MCF 10A (cell line): ENCODE data around the gene PPP3R1. TPM values are rescaled to one million over a fixed set of nuclear protein-coding genes. Genes with fewer than 3 reads are reported as not detected.
A peak's percentile ranks its signal among the peaks of the same experiment; 100 is the strongest.

Source experiments
- BruUV-seq: library from RNA; stranded (reverse); fragments of 400-500 nt; replicated peaks from 2 replicates; lab custom pipeline; 2021; lab: Mats Ljungman, UMichigan
- CTCF ChIA-PET: fragments of 300-600 bp; sonication (Branson Sonifier 250); formaldehyde crosslinking; extraction: SDS; loops from one replicate; lab custom pipeline; 2021; ENCODE audit warnings: antibody characterized with exemption, inconsistent platforms; lab: Yijun Ruan, JAX
- POLR2A ChIA-PET: fragments of 300-600, 350-650 bp; sonication (Branson Sonifier 250); formaldehyde crosslinking; extraction: SDS; loops from one replicate; lab custom pipeline; 2020; ENCODE audit warnings: antibody characterized with exemption, inconsistent platforms; lab: Yijun Ruan, JAX
- DNase-seq: peaks from one replicate; pipeline ENCODE4 v3.0.0-alpha.2; 2018; ENCODE audit not compliant: unreplicated experiment
- H3K27ac Mint-ChIP-seq: one replicate; pipeline ENCODE4 v1.8.0; 2022; ENCODE audit warnings: mild to moderate bottlenecking, low read depth, mixed read lengths; ENCODE audit not compliant: unreplicated experiment
- H3K27me3 Mint-ChIP-seq: one replicate; pipeline ENCODE4 v1.8.0; 2022; ENCODE audit warnings: mixed read lengths; ENCODE audit not compliant: insufficient read depth, unreplicated experiment
- H3K36me3 Mint-ChIP-seq: one replicate; pipeline ENCODE4 v1.8.0; 2022; ENCODE audit warnings: mild to moderate bottlenecking, moderate library complexity, mixed read lengths; ENCODE audit not compliant: insufficient read depth, unreplicated experiment
- H3K4me1 Mint-ChIP-seq: one replicate; pipeline ENCODE4 v1.8.0; 2022; ENCODE audit warnings: mixed read lengths; ENCODE audit not compliant: insufficient read depth, unreplicated experiment
- H3K4me3 Mint-ChIP-seq: one replicate; pipeline ENCODE4 v1.8.0; 2022; ENCODE audit warnings: mild to moderate bottlenecking, moderate library complexity, mixed read lengths; ENCODE audit not compliant: unreplicated experiment
- H3K9me3 Mint-ChIP-seq: one replicate; pipeline ENCODE4 v1.8.0; 2022; ENCODE audit warnings: mixed read lengths; ENCODE audit not compliant: unreplicated experiment
- intact Hi-C: fragments of 100-400 bp; cut with micrococcal nuclease; formaldehyde crosslinking; loops from 2 replicates; pipeline ENCODE4 v1.14.1; 2022
- total RNA-seq: library from RNA; stranded (reverse); gene quantifications from 2 replicates; pipeline ENCODE4 v1.2.3, GENCODE V29; 2022
- TF ChIP-seq, protein P1 (sequence below): fragments of 200-600 bp; IDR thresholded peaks from one replicate; pipeline ENCODE4 v1.8.0; 2022; ENCODE audit warnings: antibody characterized with exemption, mild to moderate bottlenecking; ENCODE audit not compliant: unreplicated experiment

Gene PPP3R1
- total RNA-seq, 1 experiment from 2014 or later = 54.6 TPM

DNA sequence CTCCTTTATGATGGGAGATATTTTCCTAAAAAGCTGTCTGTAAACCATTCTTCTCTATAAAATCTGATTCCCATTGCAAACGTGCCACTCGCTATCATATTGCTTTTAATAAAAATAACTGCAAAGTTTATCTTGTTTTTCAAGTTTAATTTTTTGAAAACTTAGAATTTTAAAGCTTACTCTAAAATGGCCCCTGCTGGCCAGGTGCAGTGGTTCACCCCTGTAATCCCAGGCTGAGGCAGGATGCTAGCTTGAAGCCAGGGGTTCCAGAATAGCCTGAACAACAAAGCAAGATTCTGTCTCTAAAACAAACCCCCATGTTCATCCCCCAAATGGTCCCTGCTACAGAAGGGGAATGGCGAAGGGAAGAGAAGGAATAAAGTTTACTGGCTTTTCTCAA, 41.9 kb upstream of the PPP3R1 start:
- TF ChIP-seq, protein P1, sequence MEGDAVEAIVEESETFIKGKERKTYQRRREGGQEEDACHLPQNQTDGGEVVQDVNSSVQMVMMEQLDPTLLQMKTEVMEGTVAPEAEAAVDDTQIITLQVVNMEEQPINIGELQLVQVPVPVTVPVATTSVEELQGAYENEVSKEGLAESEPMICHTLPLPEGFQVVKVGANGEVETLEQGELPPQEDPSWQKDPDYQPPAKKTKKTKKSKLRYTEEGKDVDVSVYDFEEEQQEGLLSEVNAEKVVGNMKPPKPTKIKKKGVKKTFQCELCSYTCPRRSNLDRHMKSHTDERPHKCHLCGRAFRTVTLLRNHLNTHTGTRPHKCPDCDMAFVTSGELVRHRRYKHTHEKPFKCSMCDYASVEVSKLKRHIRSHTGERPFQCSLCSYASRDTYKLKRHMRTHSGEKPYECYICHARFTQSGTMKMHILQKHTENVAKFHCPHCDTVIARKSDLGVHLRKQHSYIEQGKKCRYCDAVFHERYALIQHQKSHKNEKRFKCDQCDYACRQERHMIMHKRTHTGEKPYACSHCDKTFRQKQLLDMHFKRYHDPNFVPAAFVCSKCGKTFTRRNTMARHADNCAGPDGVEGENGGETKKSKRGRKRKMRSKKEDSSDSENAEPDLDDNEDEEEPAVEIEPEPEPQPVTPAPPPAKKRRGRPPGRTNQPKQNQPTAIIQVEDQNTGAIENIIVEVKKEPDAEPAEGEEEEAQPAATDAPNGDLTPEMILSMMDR = no peak
- H3K27ac Mint-ChIP-seq = no peak overlapping the region
- intact Hi-C loops = no loop called here
- no peaks in the 10 kb centered on the region for H3K9me3 Mint-ChIP-seq
- DNase-seq = no peak
- no TSS peak for BruUV-seq
- H3K27me3 Mint-ChIP-seq = no peaks in the 10 kb centered on the region
- H3K4me1 Mint-ChIP-seq = no peaks in the 10 kb centered on the region
- no peaks in the 10 kb centered on the region for H3K36me3 Mint-ChIP-seq
- ChIA-PET CTCF (interaction anchor here (0.5 to 13.0 kb wide), 7 partner anchors 60 to 357 kb away, joined by 3 to 161 read pairs (median 4); no protein-coding TSS in a partner anchor), POLR2A (interaction anchor here (0.8 to 1.1 kb wide), 2 partner anchors 12 to 69 kb away, joined by 3 read pairs; no protein-coding TSS in a partner anchor)
- H3K4me3 Mint-ChIP-seq = no peak overlapping the region

DNA sequence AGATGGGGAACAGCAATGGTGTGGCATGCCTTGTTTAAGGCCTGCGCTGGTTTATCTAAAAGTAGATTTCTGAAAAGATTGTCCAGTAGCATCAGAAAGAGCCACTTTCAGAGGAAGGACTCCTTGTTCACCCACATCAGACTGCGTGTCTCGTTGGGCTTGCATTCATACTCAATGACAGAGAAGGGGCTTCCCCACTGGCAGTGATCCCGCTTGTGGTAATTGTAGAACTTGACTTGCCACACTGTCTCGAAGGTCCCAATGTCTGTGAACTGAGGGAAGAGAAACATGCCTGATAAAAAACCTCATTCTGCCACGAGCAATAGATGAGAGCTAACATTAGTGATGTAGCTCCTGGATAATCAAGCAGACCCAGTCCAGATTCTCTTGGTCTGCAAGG, 41.4 kb upstream of the PPP3R1 start:
- no TSS peak for BruUV-seq

DNA sequence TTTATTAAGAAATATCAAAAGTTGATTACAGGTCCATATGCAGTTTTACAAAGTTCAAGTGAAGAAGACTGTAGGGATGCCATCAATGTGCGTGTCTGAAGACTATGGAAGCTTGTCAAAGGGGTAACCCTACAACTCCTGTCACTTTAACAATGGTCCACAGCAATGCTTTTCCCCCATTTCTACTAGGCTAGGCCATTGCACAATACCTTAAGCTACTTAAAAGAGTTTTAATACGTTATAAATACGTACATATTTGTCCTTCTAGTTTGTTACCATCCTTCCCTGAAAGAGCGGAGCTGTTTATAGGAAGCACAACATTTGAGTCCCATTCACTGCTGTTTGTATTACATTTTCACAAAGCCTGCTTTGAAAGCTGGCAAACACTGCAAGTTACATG, 40.7 kb upstream of the PPP3R1 start:
- ChIA-PET POLR2A (interaction anchor here (0.5 to 20.2 kb wide), 9 partner anchors 10 to 1367 kb away, joined by 3 to 308 read pairs (median 5); partner anchors contain the start of gene PPP3R1), CTCF (interaction anchor here (0.7 to 13.0 kb wide), 15 partner anchors 10 to 622 kb away, joined by 3 to 161 read pairs (median 6); partner anchors contain the start of genes C1D and PNO1)
- no peaks in the 10 kb centered on the region for H3K27me3 Mint-ChIP-seq
- DNase-seq = no peak
- intact Hi-C loops = no loop called here
- H3K4me1 Mint-ChIP-seq = peaks cover 3% of the 10 kb centered on the region
- H3K4me3 Mint-ChIP-seq = no peak overlapping the region
- TF ChIP-seq, protein P1 = no peak
- H3K27ac Mint-ChIP-seq = no peak overlapping the region
- no peaks in the 10 kb centered on the region for H3K9me3 Mint-ChIP-seq
- no peaks in the 10 kb centered on the region for H3K36me3 Mint-ChIP-seq
- no TSS peak for BruUV-seq

More for the DNA sequence above, 41.4 kb upstream of the PPP3R1 start:
- TF ChIP-seq, protein P1 = no peak
- H3K36me3 Mint-ChIP-seq = no peaks in the 10 kb centered on the region
- intact Hi-C loops = no loop called here
- ChIA-PET POLR2A (interaction anchor here (1.1 to 20.2 kb wide), 2 partner anchors 41 to 68 kb away, joined by 3 to 308 read pairs; partner anchors contain the start of gene PPP3R1), CTCF (interaction anchor here (0.5 to 13.0 kb wide), 9 partner anchors 10 to 203 kb away, joined by 3 to 161 read pairs (median 6); partner anchors contain the start of gene PNO1)
- H3K9me3 Mint-ChIP-seq = no peaks in the 10 kb centered on the region
- no peak for DNase-seq
- H3K27me3 Mint-ChIP-seq = no peaks in the 10 kb centered on the region
- no peaks in the 10 kb centered on the region for H3K4me1 Mint-ChIP-seq
- no peak overlapping the region for H3K27ac Mint-ChIP-seq
- H3K4me3 Mint-ChIP-seq = no peak overlapping the region

DNA sequence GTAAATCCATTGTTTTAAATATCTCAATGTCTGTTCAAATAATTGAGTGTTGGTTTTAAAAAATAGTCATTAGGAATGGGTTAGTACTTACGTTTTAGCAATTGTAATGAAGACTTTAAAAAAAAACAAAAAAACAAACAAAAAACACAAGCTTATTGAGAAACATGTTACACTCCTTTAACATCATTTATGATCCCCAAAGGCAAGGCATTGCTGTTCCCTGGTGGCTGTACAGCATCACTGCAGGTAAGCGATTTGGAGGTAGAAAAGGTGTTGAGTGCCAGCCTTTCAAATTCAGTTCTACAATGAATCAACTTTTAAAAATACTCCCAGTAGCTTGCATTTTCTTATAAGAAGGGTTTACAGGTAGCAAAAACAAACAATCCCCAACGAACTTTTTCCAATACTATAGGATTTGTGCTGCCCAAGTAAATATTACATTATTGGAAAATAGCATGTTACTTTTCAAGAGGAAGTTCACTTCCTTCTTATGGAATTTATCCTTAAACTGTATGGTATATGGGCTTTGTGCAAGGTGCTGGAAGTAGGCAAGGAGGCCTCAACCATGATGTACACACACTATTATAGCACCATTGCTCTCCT, 39.9 kb upstream of the PPP3R1 start:
- Mint-ChIP-seq H3K4me3 (no peak overlapping the region), H3K27me3 (no peaks in the 10 kb centered on the region), H3K36me3 (no peaks in the 10 kb centered on the region), H3K4me1 (peaks cover 10% of the 10 kb centered on the region), H3K9me3 (no peaks in the 10 kb centered on the region), H3K27ac (no peak overlapping the region)
- DNase-seq = peak; percentile 59
- POLR2A ChIA-PET = interaction anchor here (0.5 to 20.2 kb wide), 16 partner anchors 9 to 1368 kb away, joined by 3 to 308 read pairs (median 4); partner anchors contain the start of genes C1D, PNO1 and PPP3R1
- intact Hi-C loops = loop anchor here (1.0 kb wide), 2 partner anchors 149 to 170 kb away; no protein-coding TSS in a partner anchor
- CTCF ChIA-PET = interaction anchor here (0.6 to 13.0 kb wide), 38 partner anchors 9 to 995 kb away, joined by 3 to 161 read pairs (median 4); partner anchors contain the start of genes C1D, PNO1 and PPP3R1
- BruUV-seq = no TSS peak
- TF ChIP-seq, protein P1 = peak; percentile 84
